CD14-positive monocyte (primary cell): ENCODE data around the gene ADAM11. TPM values are rescaled to one million over a fixed set of nuclear protein-coding genes. Genes with fewer than 3 reads are reported as not detected.

Experiments used
- DNase-seq, 3 donors: peaks; one replicate each; pipeline ENCODE4 v3.0.0-alpha.2; 2011 to 2022
- H2AFZ ChIP-seq: 2 replicates; pipeline ENCODE4 v1.6.0; 2012; ENCODE audit warnings: mild to moderate bottlenecking, low read depth, low read length, inconsistent platforms; ENCODE audit not compliant: insufficient read depth, poor library complexity, severe bottlenecking
- H3K27ac ChIP-seq, 2 donors: 1 replicate in 1 of 2; 2 replicates in 1 of 2; pipeline ENCODE4 v1.5.1; 2012 to 2013; ENCODE audit warnings: low read length in 2 of 2, control low read depth in 1 of 2, inconsistent platforms in 1 of 2, low read depth in 1 of 2, mild to moderate bottlenecking in 1 of 2
- H3K27me3 ChIP-seq, 2 donors: one replicate each; pipeline versions ENCODE4 v1.6.0 to v1.6.1; 2011 to 2013; ENCODE audit warnings: low read length in 2 of 2; ENCODE audit not compliant: control insufficient read depth in 2 of 2, insufficient read depth in 2 of 2
- H3K36me3 ChIP-seq, 2 donors: replicated peaks in 1 of 2; 1 replicate in 1 of 2; 2 replicates in 1 of 2; pipeline versions ENCODE4 v1.5.1 to v1.6.1; 2012 to 2013; ENCODE audit warnings: low read length in 2 of 2, control low read depth in 1 of 2, inconsistent platforms in 1 of 2, mild to moderate bottlenecking in 1 of 2; ENCODE audit not compliant: insufficient read depth in 2 of 2, control insufficient read depth in 1 of 2
- H3K4me1 ChIP-seq, 2 donors: 1 replicate in 1 of 2; 2 replicates in 1 of 2; pipeline versions ENCODE4 v1.5.1 to v1.6.1; 2012 to 2013; ENCODE audit warnings: low read length in 2 of 2, control low read depth in 1 of 2, inconsistent platforms in 1 of 2, mild to moderate bottlenecking in 1 of 2, moderate library complexity in 1 of 2; ENCODE audit not compliant: insufficient read depth in 2 of 2, control insufficient read depth in 1 of 2
- H3K4me2 ChIP-seq: replicated peaks from 2 replicates; pipeline ENCODE3; 2012; ENCODE audit warnings: low read length, moderate library complexity, mild to moderate bottlenecking; ENCODE audit not compliant: poor library complexity, severe bottlenecking; ENCODE audit errors: extremely low read depth
- H3K4me3 ChIP-seq, 3 experiments: fragments of 200-600 bp in 1 of 3; sonication (generic) in 1 of 3; replicated peaks in 1 of 3; 1 replicate in 2 of 3; 2 replicates in 1 of 3; pipeline ENCODE4 v1.5.1; 2011 to 2013; ENCODE audit warnings: low read length in 3 of 3, mild to moderate bottlenecking in 3 of 3, control low read depth in 2 of 3, low read depth in 2 of 3, inconsistent platforms in 1 of 3, moderate library complexity in 1 of 3
- H3K79me2 ChIP-seq: 2 replicates; pipeline ENCODE4 v1.6.0; 2012; ENCODE audit warnings: mild to moderate bottlenecking, control low read depth, inconsistent platforms, low read length, moderate library complexity; ENCODE audit not compliant: insufficient read depth
- H3K9ac ChIP-seq: 2 replicates; pipeline ENCODE4 v1.6.0; 2017; ENCODE audit warnings: low read length, mild to moderate bottlenecking; ENCODE audit not compliant: insufficient read depth, poor library complexity, severe bottlenecking
- H3K9me3 ChIP-seq, 2 donors: replicated peaks in 1 of 2; 1 replicate in 1 of 2; 2 replicates in 1 of 2; pipeline versions ENCODE4 v1.5.1 to v1.6.1; 2012 to 2013; ENCODE audit warnings: low read length in 2 of 2, control low read depth in 1 of 2; ENCODE audit not compliant: control insufficient read depth in 1 of 2, insufficient read depth in 1 of 2
- H4K20me1 ChIP-seq: 2 replicates; pipeline ENCODE4 v1.6.0; 2012; ENCODE audit warnings: mild to moderate bottlenecking, low read length, control low read depth, moderate library complexity; ENCODE audit not compliant: insufficient read depth
- H3K27ac Mint-ChIP-seq, 7 donors: one replicate each; pipeline ENCODE4 v1.8.0; 2020; ENCODE audit warnings: mild to moderate bottlenecking in 7 of 7, mixed read lengths in 7 of 7, moderate library complexity in 6 of 7, inconsistent platforms in 2 of 7
- H3K27me3 Mint-ChIP-seq, 3 donors: one replicate each; pipeline ENCODE4 v1.8.0; 2021 to 2022; ENCODE audit warnings: low read depth in 3 of 3, mild to moderate bottlenecking in 3 of 3, mixed read lengths in 3 of 3, moderate library complexity in 3 of 3, inconsistent platforms in 1 of 3
- H3K36me3 Mint-ChIP-seq, 2 donors: one replicate each; pipeline ENCODE4 v1.8.0; 2020; ENCODE audit warnings: mixed read lengths in 2 of 2, inconsistent platforms in 1 of 2, mild to moderate bottlenecking in 1 of 2
- H3K4me1 Mint-ChIP-seq: one replicate; pipeline ENCODE4 v1.8.0; 2020; ENCODE audit warnings: mild to moderate bottlenecking, mixed read lengths
- H3K4me3 Mint-ChIP-seq, 2 donors: one replicate each; pipeline ENCODE4 v1.8.0; 2020; ENCODE audit warnings: mild to moderate bottlenecking in 2 of 2, mixed read lengths in 2 of 2, moderate library complexity in 1 of 2
- H3K9me3 Mint-ChIP-seq, 7 donors: one replicate each; pipeline ENCODE4 v1.8.0; 2020 to 2022; ENCODE audit warnings: mixed read lengths in 7 of 7, mild to moderate bottlenecking in 6 of 7, moderate library complexity in 6 of 7, inconsistent platforms in 2 of 7
- WGBS: methylation state at CpG from one replicate; pipeline ENCODE4 v1.1.5; 2013; ENCODE audit warnings: missing lambda C conversion rate; ENCODE audit not compliant: insufficient coverage; 5-methylcytosine and 5-hydroxymethylcytosine counted together
- intact Hi-C, 2 donors: fragments of 100-400 bp; cut with micrococcal nuclease; formaldehyde crosslinking; loops; one replicate each; pipeline versions ENCODE4 v1.15.0 to v1.15.1; 2023
- polyA plus RNA-seq, 3 donors: library from polyadenylated mRNA; depleted of rRNA in 1 of 3; unstranded in 2 of 3; stranded (reverse) in 1 of 3; fragments of 300-500 nt in 2 of 3; fragments of >200 nt in 1 of 3; fragmentation: Illumina TruSeq in 2 of 3; gene quantifications; 1 replicate in 2 of 3; 2 replicates in 1 of 3; pipeline ENCODE4 v1.2.3, GENCODE V29; 2012 to 2021
- TF ChIP-seq, protein P1 (sequence below): fragments of 200-600 bp; IDR thresholded peaks from one replicate; pipeline ENCODE4 v1.8.0; 2022; ENCODE audit warnings: antibody characterized with exemption, mild to moderate bottlenecking

The ADAM11 gene
- polyA plus RNA-seq, 3 donors = 0.19 TPM; not detected in 2

DNA sequence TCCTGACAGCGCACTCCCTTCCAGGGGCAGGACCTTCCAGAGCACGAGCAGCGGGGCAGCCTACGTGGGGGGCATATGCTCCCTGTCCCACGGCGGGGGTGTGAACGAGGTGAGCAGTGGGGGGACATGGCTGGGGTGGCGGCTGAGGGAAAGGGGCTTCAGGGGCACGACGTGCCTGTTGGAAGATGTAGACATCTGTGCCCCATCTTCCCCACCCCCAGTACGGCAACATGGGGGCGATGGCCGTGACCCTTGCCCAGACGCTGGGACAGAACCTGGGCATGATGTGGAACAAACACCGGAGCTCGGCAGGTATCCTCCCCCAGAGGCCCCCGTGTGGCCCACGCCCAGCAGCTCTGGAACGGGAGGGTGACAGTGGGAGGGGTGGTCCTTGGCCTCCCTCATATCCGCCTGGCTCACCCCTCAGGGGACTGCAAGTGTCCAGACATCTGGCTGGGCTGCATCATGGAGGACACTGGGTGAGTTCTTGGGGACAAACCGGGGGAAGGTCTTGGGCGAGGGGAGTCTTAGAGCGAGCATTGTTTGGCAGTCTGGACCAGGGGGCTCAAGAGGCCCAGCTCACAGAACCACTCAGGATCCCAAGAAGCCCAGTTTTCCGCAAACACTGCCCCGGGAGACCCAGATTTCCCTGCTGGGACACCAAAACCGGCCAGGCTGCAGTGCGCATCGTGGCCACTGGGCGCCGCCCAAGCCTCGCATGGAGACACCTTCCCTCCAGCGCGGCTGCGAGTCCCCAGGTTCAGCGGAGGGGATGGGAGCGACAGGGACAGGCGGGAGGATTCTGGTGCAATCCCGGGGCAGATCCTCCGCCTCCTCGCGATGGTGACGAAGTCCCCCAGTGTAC, 15.7 kb downstream of the ADAM11 start:
- 31% methylated on average over 22 of the region's 42 CpGs for WGBS
- Histone ChIP-seq H3K4me1 (peaks cover 30 to 38% of the 10 kb centered on the region in 2 donors), H3K27ac (no peak overlapping the region), H4K20me1 (no peaks in the 10 kb centered on the region), H3K4me2 (peak overlapping the region; percentile 100), H3K79me2 (no peaks in the 10 kb centered on the region), H3K27me3 (peaks cover 0 to 18% of the 10 kb centered on the region in 2 donors), H3K9ac (no peak overlapping the region), H3K9me3 (no peaks in the 10 kb centered on the region), H2AFZ (peak overlapping the region; percentile 89), H3K36me3 (no peaks in the 10 kb centered on the region), H3K4me3 (peak overlapping the region; percentile 38 to 88 (median 50))
- peaks cover 34% of the 10 kb centered on the region for H3K4me1 Mint-ChIP-seq
- H3K9me3 Mint-ChIP-seq = peaks cover 0 to 2% (median 0%) of the 10 kb centered on the region in 7 donors
- intact Hi-C loops = loop anchor here (1.0 to 10.0 kb wide), 4 partner anchors 91 to 360 kb away; partner anchors contain the start of genes ACBD4 (in 2 of the 2) and PLCD3 (in 2 of the 2)
- H3K36me3 Mint-ChIP-seq = no peaks in the 10 kb centered on the region
- H3K27me3 Mint-ChIP-seq = peaks cover 20 to 40% (median 32%) of the 10 kb centered on the region in 3 donors
- TF ChIP-seq, protein P1, sequence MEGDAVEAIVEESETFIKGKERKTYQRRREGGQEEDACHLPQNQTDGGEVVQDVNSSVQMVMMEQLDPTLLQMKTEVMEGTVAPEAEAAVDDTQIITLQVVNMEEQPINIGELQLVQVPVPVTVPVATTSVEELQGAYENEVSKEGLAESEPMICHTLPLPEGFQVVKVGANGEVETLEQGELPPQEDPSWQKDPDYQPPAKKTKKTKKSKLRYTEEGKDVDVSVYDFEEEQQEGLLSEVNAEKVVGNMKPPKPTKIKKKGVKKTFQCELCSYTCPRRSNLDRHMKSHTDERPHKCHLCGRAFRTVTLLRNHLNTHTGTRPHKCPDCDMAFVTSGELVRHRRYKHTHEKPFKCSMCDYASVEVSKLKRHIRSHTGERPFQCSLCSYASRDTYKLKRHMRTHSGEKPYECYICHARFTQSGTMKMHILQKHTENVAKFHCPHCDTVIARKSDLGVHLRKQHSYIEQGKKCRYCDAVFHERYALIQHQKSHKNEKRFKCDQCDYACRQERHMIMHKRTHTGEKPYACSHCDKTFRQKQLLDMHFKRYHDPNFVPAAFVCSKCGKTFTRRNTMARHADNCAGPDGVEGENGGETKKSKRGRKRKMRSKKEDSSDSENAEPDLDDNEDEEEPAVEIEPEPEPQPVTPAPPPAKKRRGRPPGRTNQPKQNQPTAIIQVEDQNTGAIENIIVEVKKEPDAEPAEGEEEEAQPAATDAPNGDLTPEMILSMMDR = peak; percentile 99
- peak overlapping the region in 3 of 7 donors; percentile 20 to 37 (median 36) for H3K27ac Mint-ChIP-seq
- DNase-seq = peak; percentile 58 to 73 (median 73)
- peak overlapping the region; percentile 79 to 90 for H3K4me3 Mint-ChIP-seq

DNA sequence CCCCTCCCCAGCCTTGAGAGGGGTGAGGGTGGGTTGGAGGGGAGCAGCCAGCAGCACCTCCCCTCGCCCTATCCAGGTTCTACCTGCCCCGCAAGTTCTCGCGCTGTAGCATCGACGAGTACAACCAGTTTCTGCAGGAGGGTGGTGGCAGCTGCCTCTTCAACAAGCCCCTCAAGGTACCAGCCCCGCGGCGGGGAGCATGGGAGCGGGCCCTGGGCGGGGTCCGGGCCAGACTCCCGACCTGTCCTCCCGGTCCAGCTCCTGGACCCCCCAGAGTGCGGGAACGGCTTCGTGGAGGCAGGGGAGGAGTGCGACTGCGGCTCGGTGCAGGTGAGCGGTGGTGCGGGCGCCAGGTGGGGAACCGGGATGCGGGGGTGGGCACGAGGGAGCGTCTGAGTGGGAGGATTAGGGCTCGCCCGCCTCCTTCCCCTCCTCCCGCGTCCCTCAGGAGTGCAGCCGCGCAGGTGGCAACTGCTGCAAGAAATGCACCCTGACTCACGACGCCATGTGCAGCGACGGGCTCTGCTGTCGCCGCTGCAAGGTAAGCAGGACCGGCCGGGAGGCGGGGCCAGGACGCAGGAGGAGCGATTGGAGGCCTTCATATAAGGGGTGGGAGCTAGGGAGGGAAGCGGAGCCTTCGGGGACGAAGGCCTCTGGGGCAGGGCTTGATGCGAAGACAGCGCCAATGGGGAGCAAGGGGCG, 16.5 kb downstream of the ADAM11 start:
- no peak overlapping the region for H3K27ac ChIP-seq
- no peaks in the 10 kb centered on the region for H3K36me3 Mint-ChIP-seq
- H3K9me3 ChIP-seq = no peaks in the 10 kb centered on the region
- DNase-seq = peak; percentile 92 to 97 (median 92)
- peaks cover 36% of the 10 kb centered on the region for H3K4me1 Mint-ChIP-seq
- H3K9me3 Mint-ChIP-seq = peaks cover 0 to 2% (median 0%) of the 10 kb centered on the region in 7 donors
- H3K4me3 ChIP-seq = peak overlapping the region; percentile 38 to 88 (median 50)
- peak overlapping the region; percentile 100 for H3K4me2 ChIP-seq
- H3K27ac Mint-ChIP-seq = peak overlapping the region in 1 of 7 donors; percentile 37
- no peak overlapping the region for H3K9ac ChIP-seq
- TF ChIP-seq, protein P1 = peak; percentile 56
- peak overlapping the region; percentile 89 for H2AFZ ChIP-seq
- H3K36me3 ChIP-seq = no peaks in the 10 kb centered on the region
- peaks cover 0 to 21% of the 10 kb centered on the region in 2 donors for H3K27me3 ChIP-seq
- peak overlapping the region; percentile 79 to 90 for H3K4me3 Mint-ChIP-seq
- intact Hi-C loops = loop anchor here (1.0 to 10.0 kb wide), 4 partner anchors 90 to 360 kb away; partner anchors contain the start of genes ACBD4 (in 2 of the 2) and PLCD3 (in 2 of the 2)
- H4K20me1 ChIP-seq = no peaks in the 10 kb centered on the region
- no peaks in the 10 kb centered on the region for H3K79me2 ChIP-seq
- under 1% methylated on average over 31 of the region's 50 CpGs for WGBS
- H3K27me3 Mint-ChIP-seq = peaks cover 20 to 46% (median 34%) of the 10 kb centered on the region in 3 donors
- H3K4me1 ChIP-seq = peaks cover 30 to 40% of the 10 kb centered on the region in 2 donors
